ENCODE data around the gene EEF2K. TPM values are rescaled to one million over a fixed set of nuclear protein-coding genes. Genes with fewer than 3 reads are reported as not detected.

Gene EEF2K
- total RNA-seq, 1 experiment from 2014 or later: 17.5 TPM

DNA sequence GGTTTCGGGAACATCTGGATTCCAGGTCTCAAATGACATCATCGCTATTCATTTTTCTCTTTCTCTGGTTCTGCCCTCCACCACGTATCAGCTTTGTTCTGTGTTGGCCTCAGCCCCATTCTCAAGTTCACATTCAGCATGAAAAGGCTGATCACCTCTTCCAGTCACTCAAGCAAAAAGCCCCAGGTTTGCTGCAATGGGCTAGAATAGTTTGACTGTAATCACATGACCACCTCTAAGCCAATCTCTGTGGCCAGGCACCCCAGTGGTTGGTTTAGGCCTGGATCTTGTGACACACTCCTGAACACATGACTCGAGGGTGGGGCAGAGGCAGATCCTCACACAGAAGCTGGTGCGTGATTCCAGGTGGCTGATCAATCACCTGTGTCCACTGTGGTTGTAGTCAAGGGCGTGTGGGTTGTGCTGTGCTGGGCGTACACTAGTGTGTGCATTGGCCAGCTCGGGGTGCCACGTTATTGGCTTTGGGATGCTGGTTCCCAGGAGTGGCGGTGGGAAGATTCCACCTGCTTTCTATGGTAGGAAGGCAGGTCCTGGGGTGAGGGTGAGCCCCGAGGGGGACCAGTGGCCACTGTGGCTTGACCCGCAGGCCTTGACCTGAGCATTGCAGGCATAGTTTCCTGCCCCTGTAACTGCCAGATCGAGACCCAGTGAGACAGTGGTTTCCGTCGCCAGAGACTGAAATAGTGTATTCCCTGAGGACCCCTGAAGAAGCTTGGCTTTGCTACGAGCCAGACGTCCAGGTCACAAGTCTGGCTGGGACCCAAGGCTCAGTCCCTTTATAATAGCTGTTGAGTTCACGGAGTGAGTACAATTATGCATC, 12.0 kb downstream of the EEF2K start:
- no peaks in the 10 kb centered on the region for H3K4me1 ChIP-seq
- no TSS peak for BruUV-seq (replicated peaks)
- intact Hi-C loops (cut with micrococcal nuclease; ENCODE audit: unreplicated experiment): no loop called here
- H3K27ac Mint-ChIP-seq (ENCODE audit: unreplicated experiment): peak overlapping the region; percentile 57
- no peaks in the 10 kb centered on the region for H3K9me3 Mint-ChIP-seq (ENCODE audit: unreplicated experiment)
- no peaks in the 10 kb centered on the region for H3K4me1 Mint-ChIP-seq (ENCODE audit: low read depth, unreplicated experiment)
- no peak overlapping the region for H3K4me3 Mint-ChIP-seq (ENCODE audit: unreplicated experiment)
- ChIA-PET CTCF (no interaction called here), POLR2A (no interaction called here)
- peak; percentile 32 to 54 for DNase-seq
- TF ChIP-seq CTCF (IDR thresholded peaks at IDR 0.05; ENCODE audit: insufficient read depth in 1 of 2, low read depth in 1 of 2, low read length in 1 of 2, severe bottlenecking in 1 of 2, unreplicated experiment in 1 of 2): no peak
- no peaks in the 10 kb centered on the region for H3K27me3 Mint-ChIP-seq (ENCODE audit: insufficient read depth, unreplicated experiment)
- no peaks in the 10 kb centered on the region for H3K9me3 ChIP-seq
- H3K4me3 ChIP-seq (ENCODE audit: low read depth, low read length): no peak overlapping the region
- H3K36me3 Mint-ChIP-seq (ENCODE audit: insufficient read depth, unreplicated experiment): peaks cover 5% of the 10 kb centered on the region
- no peaks in the 10 kb centered on the region for H3K36me3 ChIP-seq (ENCODE audit: control insufficient read depth, insufficient read depth, low read length)
- no peaks in the 10 kb centered on the region for H3K27me3 ChIP-seq (replicated peaks; ENCODE audit: control insufficient read depth, insufficient read depth, low read length)

- H3K36me3 Mint-ChIP-seq (ENCODE audit: insufficient read depth, unreplicated experiment): peaks cover 6% of the 10 kb centered on the region
- POLR2A ChIA-PET: interaction anchor here (0.6 kb wide), 1 partner anchor 50 kb away, joined by 3 read pairs; no protein-coding TSS in a partner anchor
- intact Hi-C loops (cut with micrococcal nuclease; ENCODE audit: unreplicated experiment): no loop called here
These were observed 13.5 kb downstream of the EEF2K start for GRCh38 chr16:22219389-22220068.

More at GRCh38 chr16:22219389-22220068, 13.5 kb downstream of the EEF2K start:
- Mint-ChIP-seq H3K4me3 (ENCODE audit: unreplicated experiment) (no peak overlapping the region), H3K27ac (ENCODE audit: unreplicated experiment) (no peak overlapping the region), H3K4me1 (ENCODE audit: low read depth, unreplicated experiment) (no peaks in the 10 kb centered on the region), H3K27me3 (ENCODE audit: insufficient read depth, unreplicated experiment) (no peaks in the 10 kb centered on the region), H3K9me3 (ENCODE audit: unreplicated experiment) (no peaks in the 10 kb centered on the region)
- no peak for DNase-seq
- Histone ChIP-seq H3K27me3 (replicated peaks; ENCODE audit: control insufficient read depth, insufficient read depth, low read length) (no peaks in the 10 kb centered on the region), H3K9me3 (no peaks in the 10 kb centered on the region), H3K4me1 (no peaks in the 10 kb centered on the region), H3K36me3 (ENCODE audit: control insufficient read depth, insufficient read depth, low read length) (no peaks in the 10 kb centered on the region), H3K4me3 (ENCODE audit: low read depth, low read length) (no peak overlapping the region)
- CTCF ChIA-PET: interaction anchor here (0.7 kb wide), 1 partner anchor 119 kb away, joined by 3 read pairs; no protein-coding TSS in a partner anchor
- no peak for TF ChIP-seq CTCF (IDR thresholded peaks at IDR 0.05; ENCODE audit: insufficient read depth in 1 of 2, low read depth in 1 of 2, low read length in 1 of 2, severe bottlenecking in 1 of 2, unreplicated experiment in 1 of 2)
- no TSS peak for BruUV-seq (replicated peaks)

Data from Caco-2 (cell line).